Breast epithelium (tissue), 4 donors: ENCODE results near the gene PLGRKT. TPM values are rescaled to one million over a fixed set of nuclear protein-coding genes. Genes with fewer than 3 reads are reported as not detected.
A peak's percentile ranks its signal among the peaks of the same experiment; 100 is the strongest.

Source experiments
- DNase-seq, 2 donors: peaks; one replicate each; pipeline ENCODE4 v3.0.0-alpha.2; 2019; ENCODE audit warnings: low spot score in 2 of 2
- H3K27ac ChIP-seq, 2 donors: fragments of 200-600 bp; sonication (generic) in 1 of 2; one replicate each; pipeline ENCODE4 v1.5.1; 2016 to 2019; ENCODE audit warnings: mild to moderate bottlenecking in 1 of 2
- H3K27me3 ChIP-seq, 2 donors: fragments of 200-600 bp; sonication (generic) in 1 of 2; one replicate each; pipeline versions ENCODE4 v1.5.1 to v1.6.0; 2017 to 2019; ENCODE audit warnings: control low read depth in 1 of 2, mild to moderate bottlenecking in 1 of 2
- H3K36me3 ChIP-seq: fragments of 200-600 bp; one replicate; pipeline ENCODE4 v1.5.1; 2019
- H3K4me1 ChIP-seq, 2 donors: fragments of 200-600 bp; sonication (generic); one replicate each; pipeline ENCODE4 v1.5.1; 2016 to 2019; ENCODE audit warnings: control low read depth in 1 of 2
- H3K4me3 ChIP-seq, 3 donors: fragments of 200-600 bp; sonication (generic); 1 replicate in 2 of 3; 2 replicates in 1 of 3; pipeline ENCODE4 v1.5.1; 2016 to 2019; ENCODE audit warnings: mild to moderate bottlenecking in 3 of 3, moderate library complexity in 2 of 3
- H3K9me3 ChIP-seq, 2 donors: fragments of 200-600 bp; sonication (generic) in 1 of 2; one replicate each; pipeline ENCODE4 v1.5.1; 2016 to 2019; ENCODE audit warnings: control low read depth in 1 of 2
- POLR2A ChIP-seq: fragments of 450-650 bp; IDR thresholded peaks from one replicate; pipeline ENCODE4 v1.6.1; 2016; ENCODE audit warnings: antibody characterized with exemption, mild to moderate bottlenecking, moderate library complexity
- POLR2AphosphoS5 ChIP-seq, 3 donors: sonication (generic); formaldehyde crosslinking; IDR thresholded peaks; one replicate each; pipeline ENCODE4 v1.6.1; 2017; ENCODE audit warnings: antibody characterized with exemption in 3 of 3
- intact Hi-C: fragments of 100-400 bp; cut with DNase I; formaldehyde crosslinking; loops from one replicate; pipeline ENCODE4 v1.15.1; 2023; ENCODE audit warnings: low total_unique reads
- total RNA-seq, 3 donors: library from RNA; depleted of rRNA; stranded (reverse); fragments of >200 nt; gene quantifications; one replicate each; pipeline ENCODE4 v1.1.0, GENCODE V29; 2016
- TF ChIP-seq, protein P1 (sequence below), 3 donors: fragments of 450-650 bp; IDR thresholded peaks; one replicate each; pipeline ENCODE4 v1.5.1; 2016 to 2017; ENCODE audit warnings: antibody characterized with exemption in 3 of 3, mild to moderate bottlenecking in 3 of 3, moderate library complexity in 3 of 3

PLGRKT gene
- total RNA-seq, 3 donors from 2014 or later, result 15.0 to 26.2 (median 16.4) TPM

DNA sequence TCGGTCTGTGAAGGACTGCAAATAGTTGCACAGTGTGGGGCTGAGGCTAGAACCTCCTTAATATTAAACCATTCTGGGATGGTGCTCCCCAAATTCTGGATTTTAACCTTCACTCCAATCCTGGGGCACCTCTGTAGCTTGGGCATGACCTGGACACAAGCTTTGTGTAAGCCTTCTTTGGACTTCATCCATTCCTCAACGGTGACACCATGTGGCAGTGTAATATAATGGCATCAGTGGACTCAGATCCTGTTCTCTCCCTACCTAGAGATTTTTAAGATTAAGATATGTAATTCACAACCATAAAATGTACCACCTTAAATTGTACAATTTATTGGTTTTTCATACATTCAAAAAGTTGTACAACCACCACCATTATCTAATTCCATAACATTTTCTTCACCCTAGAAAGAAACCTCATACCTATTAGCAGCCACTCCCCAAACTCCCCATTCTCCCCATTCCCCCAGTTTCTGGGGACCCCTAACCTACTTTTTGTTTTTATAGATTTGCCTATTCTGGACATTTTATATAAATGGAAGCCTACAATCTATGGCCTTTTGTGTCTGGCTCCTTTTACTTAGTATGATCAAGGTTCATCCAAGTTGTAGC is 4.8 kb upstream of the PLGRKT start:
- Histone ChIP-seq H3K27me3 (no peaks in the 10 kb centered on the region), H3K9me3 (no peaks in the 10 kb centered on the region), H3K4me1 (peaks cover 0 to 3% of the 10 kb centered on the region in 2 donors), H3K36me3 (no peaks in the 10 kb centered on the region), H3K4me3 (no peak overlapping the region), H3K27ac (no peak overlapping the region)
- TF ChIP-seq, protein P1, sequence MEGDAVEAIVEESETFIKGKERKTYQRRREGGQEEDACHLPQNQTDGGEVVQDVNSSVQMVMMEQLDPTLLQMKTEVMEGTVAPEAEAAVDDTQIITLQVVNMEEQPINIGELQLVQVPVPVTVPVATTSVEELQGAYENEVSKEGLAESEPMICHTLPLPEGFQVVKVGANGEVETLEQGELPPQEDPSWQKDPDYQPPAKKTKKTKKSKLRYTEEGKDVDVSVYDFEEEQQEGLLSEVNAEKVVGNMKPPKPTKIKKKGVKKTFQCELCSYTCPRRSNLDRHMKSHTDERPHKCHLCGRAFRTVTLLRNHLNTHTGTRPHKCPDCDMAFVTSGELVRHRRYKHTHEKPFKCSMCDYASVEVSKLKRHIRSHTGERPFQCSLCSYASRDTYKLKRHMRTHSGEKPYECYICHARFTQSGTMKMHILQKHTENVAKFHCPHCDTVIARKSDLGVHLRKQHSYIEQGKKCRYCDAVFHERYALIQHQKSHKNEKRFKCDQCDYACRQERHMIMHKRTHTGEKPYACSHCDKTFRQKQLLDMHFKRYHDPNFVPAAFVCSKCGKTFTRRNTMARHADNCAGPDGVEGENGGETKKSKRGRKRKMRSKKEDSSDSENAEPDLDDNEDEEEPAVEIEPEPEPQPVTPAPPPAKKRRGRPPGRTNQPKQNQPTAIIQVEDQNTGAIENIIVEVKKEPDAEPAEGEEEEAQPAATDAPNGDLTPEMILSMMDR (IDR thresholded peaks at IDR 0.05), result peak in 2 of 3 donors; percentile 50 to 51
- TF ChIP-seq POLR2A (no peak), POLR2AphosphoS5 (IDR thresholded peaks at IDR 0.05) (no peak)
- intact Hi-C loops, result no loop called here
- DNase-seq, result no peak

DNA sequence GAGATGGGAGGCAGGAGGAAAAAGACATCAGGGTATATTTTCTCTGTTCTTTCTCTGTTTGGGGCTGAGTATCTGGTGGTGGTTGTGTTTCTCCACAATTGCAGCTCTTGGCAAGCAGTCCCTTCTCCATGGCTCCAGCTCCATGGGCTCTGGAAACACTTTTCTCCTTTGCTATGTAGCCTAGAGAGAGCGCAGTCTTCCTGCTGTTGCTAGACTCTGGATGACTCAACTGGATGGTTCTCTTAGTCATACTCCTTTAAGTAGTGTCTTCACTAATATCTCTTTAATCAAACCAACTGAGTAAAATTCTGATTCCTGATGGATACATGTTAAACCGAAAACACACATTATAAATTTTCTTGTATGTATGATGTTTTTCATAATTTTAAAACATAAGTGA is 3.3 kb upstream of the PLGRKT start:
- H3K27me3 ChIP-seq, result no peaks in the 10 kb centered on the region
- H3K4me1 ChIP-seq, result peaks cover 0 to 3% of the 10 kb centered on the region in 2 donors
- TF ChIP-seq, protein P1 (IDR thresholded peaks at IDR 0.05), result no peak
- TF ChIP-seq POLR2AphosphoS5 (IDR thresholded peaks at IDR 0.05) (no peak), POLR2A (no peak)
- H3K9me3 ChIP-seq, result no peaks in the 10 kb centered on the region
- intact Hi-C loops, result no loop called here
- DNase-seq, result no peak
- no peaks in the 10 kb centered on the region for H3K36me3 ChIP-seq
- no peak overlapping the region for H3K4me3 ChIP-seq
- H3K27ac ChIP-seq, result no peak overlapping the region

DNA sequence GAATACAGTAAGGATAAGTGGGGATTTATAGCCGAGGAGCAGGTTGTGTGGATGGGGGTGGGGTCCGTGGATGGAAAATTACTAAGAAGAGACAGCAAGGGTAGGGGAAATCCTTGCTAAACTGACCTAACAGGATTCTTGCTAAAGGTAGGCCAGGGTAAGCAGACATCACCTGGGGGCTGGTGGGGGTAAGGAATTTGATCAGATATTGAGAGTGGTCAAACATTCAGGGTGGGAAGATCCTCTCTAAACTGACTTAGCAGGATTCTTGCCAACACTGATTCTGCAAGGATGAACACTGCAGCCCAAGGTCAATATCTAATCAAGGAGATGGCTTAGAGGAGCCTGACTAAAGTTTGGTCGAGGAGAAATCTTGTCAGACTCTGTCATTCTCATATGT is 2.7 kb upstream of the PLGRKT start:
- no peaks in the 10 kb centered on the region for H3K36me3 ChIP-seq
- no peak for TF ChIP-seq POLR2AphosphoS5 (IDR thresholded peaks at IDR 0.05)
- TF ChIP-seq POLR2A, result no peak
- TF ChIP-seq, protein P1 (IDR thresholded peaks at IDR 0.05), result no peak
- no peak for DNase-seq
- H3K27ac ChIP-seq, result no peak overlapping the region
- no peaks in the 10 kb centered on the region for H3K9me3 ChIP-seq
- intact Hi-C loops, result no loop called here
- peaks cover 0 to 3% of the 10 kb centered on the region in 2 donors for H3K4me1 ChIP-seq
- no peak overlapping the region for H3K4me3 ChIP-seq
- H3K27me3 ChIP-seq, result no peaks in the 10 kb centered on the region

DNA sequence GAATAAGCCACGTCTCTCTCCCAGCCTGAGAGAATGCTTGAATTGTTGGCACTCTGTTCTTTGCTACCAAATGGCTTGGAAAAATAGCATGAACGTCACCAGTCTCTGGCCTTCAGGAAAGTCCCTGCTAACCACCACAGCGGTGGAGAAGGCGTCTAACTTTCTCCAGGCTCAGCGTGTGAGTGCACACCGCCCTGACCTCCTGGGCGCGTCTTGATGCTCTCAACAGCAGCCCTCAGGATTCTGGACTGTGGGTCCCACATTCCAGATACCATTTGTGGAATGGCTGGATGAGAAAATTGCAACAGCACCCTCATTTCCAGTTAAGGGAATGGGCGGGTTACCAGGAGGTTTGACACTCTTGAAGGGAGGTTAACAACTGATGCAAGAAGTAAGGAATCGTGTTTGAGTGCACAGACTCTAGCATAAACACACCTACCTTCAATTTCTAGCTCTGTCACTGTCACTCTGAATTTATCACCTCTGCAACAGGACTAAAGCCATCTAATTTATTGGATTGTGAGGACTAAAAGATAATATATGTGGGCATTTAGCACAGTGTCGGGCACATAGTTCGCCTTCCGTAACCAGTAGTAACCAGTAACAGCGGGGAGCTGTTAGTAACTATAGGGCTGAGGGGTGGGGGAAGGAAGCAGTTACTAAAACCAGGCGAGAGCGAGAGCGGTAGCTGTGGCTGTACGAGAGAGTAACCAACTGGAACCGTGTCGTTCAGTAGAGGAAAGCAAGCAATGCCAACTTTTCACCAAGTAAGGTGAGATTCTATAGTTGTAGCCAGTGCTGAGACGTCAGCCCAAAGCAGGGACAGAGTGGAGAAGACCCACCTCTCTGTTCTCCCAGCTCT is 807 bp upstream of the PLGRKT start:
- Histone ChIP-seq H3K4me3 (peak overlapping the region; percentile 61 to 80 (median 71)), H3K4me1 (peaks cover 0 to 3% of the 10 kb centered on the region in 2 donors), H3K27ac (peak overlapping the region; percentile 87 to 93), H3K36me3 (no peaks in the 10 kb centered on the region), H3K27me3 (no peaks in the 10 kb centered on the region), H3K9me3 (no peaks in the 10 kb centered on the region)
- intact Hi-C loops, result no loop called here
- TF ChIP-seq, protein P1 (IDR thresholded peaks at IDR 0.05), result no peak
- TF ChIP-seq POLR2A (no peak), POLR2AphosphoS5 (IDR thresholded peaks at IDR 0.05) (no peak)
- no peak for DNase-seq

DNA sequence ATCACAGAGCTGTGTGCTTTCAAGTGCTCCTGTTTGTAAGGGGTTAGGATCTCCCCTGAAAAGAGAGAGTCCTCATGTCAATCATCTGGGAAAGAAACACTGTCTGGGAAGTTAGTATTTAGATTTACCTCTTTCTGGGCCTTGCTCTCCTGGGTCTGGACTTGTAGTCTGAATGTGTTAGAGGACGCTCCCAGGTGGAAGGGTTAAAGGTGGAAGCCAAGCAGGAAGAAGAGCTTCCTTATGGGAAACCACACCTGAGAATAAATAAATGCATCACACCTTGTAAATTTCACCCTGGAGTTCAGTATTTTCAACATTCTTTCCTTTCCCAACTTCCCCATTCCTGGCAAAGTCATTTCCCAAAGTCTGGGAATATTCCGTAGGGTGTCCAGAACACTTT is 1.3 kb downstream of the PLGRKT start:
- Histone ChIP-seq H3K27me3 (no peaks in the 10 kb centered on the region), H3K4me3 (peak overlapping the region in 1 of 3 donors; percentile 80), H3K27ac (peak overlapping the region; percentile 87 to 93), H3K36me3 (no peaks in the 10 kb centered on the region), H3K9me3 (no peaks in the 10 kb centered on the region), H3K4me1 (peaks cover 0 to 3% of the 10 kb centered on the region in 2 donors)
- intact Hi-C loops, result no loop called here
- DNase-seq, result no peak
- TF ChIP-seq, protein P1 (IDR thresholded peaks at IDR 0.05), result no peak
- TF ChIP-seq POLR2AphosphoS5 (IDR thresholded peaks at IDR 0.05), result no peak
- TF ChIP-seq POLR2A, result no peak
